KOPT-K1 (cell line): ENCODE results near the gene NAPA.

Source experiments
- H3K27ac ChIP-seq: fragments of 200-600 bp; sonication (generic); 2 replicates; pipeline ENCODE4 v1.5.1; 2016; ENCODE audit warnings: antibody characterized with exemption, mild to moderate bottlenecking, low read depth, low read length; ENCODE audit not compliant: poor library complexity, severe bottlenecking
- H3K36me3 ChIP-seq: fragments of 200-600 bp; sonication (generic); 2 replicates; pipeline ENCODE4 v1.5.1; 2017; ENCODE audit warnings: antibody characterized with exemption, mild to moderate bottlenecking, low read length, moderate library complexity; ENCODE audit not compliant: insufficient read depth
- H3K9me3 ChIP-seq: fragments of 200-600 bp; sonication (generic); 2 replicates; pipeline ENCODE4 v1.5.1; 2017; ENCODE audit warnings: antibody characterized with exemption, low read length, mild to moderate bottlenecking; ENCODE audit not compliant: insufficient read depth, poor library complexity, severe bottlenecking

Gene NAPA

GRCh38 chr19:47446534-47447469, 68.1 kb downstream of the NAPA start:
- no peaks in the 10 kb centered on the region for H3K9me3 ChIP-seq
- H3K36me3 ChIP-seq, result no peaks in the 10 kb centered on the region
- no peak overlapping the region for H3K27ac ChIP-seq

DNA sequence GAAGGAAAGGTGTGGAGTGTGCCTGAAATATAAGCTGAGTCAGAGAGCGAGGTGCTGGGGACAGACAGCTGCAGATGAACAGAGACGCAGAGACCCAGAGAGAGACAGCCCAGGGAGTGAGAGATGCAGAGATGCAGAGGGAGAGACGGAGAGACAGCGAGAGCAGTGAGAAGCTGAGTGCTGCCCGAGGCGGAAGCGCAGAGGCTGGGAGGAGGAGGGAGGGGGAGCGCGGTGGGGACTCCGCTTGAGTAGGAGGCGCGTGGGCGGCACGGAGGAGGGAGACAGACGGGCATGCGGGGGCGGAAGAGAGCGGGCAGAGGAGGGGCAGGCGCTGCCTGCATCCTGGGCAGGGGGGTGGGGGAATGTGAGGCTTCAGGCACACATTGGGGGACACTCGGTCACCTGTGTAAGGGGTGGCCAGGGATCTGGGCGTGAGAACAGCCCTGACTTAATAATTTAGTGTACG, 68.9 kb downstream of the NAPA start:
- Histone ChIP-seq H3K9me3 (no peaks in the 10 kb centered on the region), H3K36me3 (no peaks in the 10 kb centered on the region), H3K27ac (no peak overlapping the region)

GRCh38 chr19:47445527-47445926, 69.3 kb downstream of the NAPA start:
- H3K36me3 ChIP-seq, result no peaks in the 10 kb centered on the region
- H3K27ac ChIP-seq, result no peak overlapping the region
- no peaks in the 10 kb centered on the region for H3K9me3 ChIP-seq

- H3K27ac ChIP-seq, result no peak overlapping the region
- no peaks in the 10 kb centered on the region for H3K9me3 ChIP-seq
- no peaks in the 10 kb centered on the region for H3K36me3 ChIP-seq
Measured at GRCh38 chr19:47444388-47444821, 70.5 kb downstream of the NAPA start.

- H3K9me3 ChIP-seq, result no peaks in the 10 kb centered on the region
- H3K36me3 ChIP-seq, result no peaks in the 10 kb centered on the region
- H3K27ac ChIP-seq, result no peak overlapping the region
Measured at GRCh38 chr19:47443331-47443730, 71.5 kb downstream of the NAPA start.

DNA sequence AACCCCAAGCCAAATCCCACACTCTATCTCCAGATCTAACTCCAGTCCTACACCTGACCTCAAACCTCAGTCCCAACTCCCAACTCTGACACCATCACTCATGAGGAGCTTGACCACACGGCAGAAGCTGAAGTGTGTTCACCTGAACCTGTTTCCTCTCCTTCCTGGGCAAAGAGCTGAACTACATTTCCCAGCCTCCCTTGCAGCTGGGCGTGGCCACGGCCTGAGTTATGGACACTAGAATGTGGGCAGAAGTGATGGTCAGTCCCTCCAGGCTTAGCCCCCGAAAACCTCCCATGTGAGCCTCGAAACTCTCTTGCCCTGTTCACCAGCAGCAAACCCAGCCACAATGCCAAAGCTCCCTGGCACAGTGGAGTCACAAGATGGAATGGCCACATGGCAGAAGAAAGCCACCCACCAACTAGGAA, 76.1 kb downstream of the NAPA start:
- Histone ChIP-seq H3K36me3 (no peaks in the 10 kb centered on the region), H3K27ac (no peak overlapping the region), H3K9me3 (no peaks in the 10 kb centered on the region)
